ENCODE results near the gene SLC30A5.
"Not testable (repeated sequence)": the region's sequence is repeated elsewhere in the genome, so short reads cannot be mapped to it uniquely, and the experiment has no call there.

DNA sequence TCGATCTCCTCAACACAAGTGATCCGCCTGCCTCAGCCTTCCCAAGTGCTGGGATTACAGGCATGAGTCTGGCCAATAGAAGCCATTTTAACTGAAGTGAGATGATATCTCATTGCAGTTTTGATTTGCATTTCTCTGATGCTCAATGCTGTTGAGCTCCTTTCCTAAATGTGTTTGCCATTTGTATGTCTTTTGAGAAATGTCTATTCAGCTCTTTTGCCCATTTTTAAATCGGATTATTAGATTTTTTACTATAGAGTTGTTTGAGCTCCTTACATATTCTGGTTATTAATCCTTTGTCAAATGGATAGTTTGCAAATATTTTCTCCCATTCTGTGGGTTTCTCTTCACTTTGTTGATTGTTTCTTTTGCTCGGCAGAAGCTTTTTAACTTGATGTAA is 46.4 kb downstream of the SLC30A5 start:
- TF ChIP-seq, protein P1, sequence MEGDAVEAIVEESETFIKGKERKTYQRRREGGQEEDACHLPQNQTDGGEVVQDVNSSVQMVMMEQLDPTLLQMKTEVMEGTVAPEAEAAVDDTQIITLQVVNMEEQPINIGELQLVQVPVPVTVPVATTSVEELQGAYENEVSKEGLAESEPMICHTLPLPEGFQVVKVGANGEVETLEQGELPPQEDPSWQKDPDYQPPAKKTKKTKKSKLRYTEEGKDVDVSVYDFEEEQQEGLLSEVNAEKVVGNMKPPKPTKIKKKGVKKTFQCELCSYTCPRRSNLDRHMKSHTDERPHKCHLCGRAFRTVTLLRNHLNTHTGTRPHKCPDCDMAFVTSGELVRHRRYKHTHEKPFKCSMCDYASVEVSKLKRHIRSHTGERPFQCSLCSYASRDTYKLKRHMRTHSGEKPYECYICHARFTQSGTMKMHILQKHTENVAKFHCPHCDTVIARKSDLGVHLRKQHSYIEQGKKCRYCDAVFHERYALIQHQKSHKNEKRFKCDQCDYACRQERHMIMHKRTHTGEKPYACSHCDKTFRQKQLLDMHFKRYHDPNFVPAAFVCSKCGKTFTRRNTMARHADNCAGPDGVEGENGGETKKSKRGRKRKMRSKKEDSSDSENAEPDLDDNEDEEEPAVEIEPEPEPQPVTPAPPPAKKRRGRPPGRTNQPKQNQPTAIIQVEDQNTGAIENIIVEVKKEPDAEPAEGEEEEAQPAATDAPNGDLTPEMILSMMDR (IDR thresholded peaks at IDR 0.05): not testable (repeated sequence)
- TF ChIP-seq POLR2A (IDR thresholded peaks at IDR 0.05): not testable (repeated sequence)
